ENCODE data around the gene ALDH18A1. TPM values are rescaled to one million over a fixed set of nuclear protein-coding genes. Genes with fewer than 3 reads are reported as not detected.

The ALDH18A1 gene
- total RNA-seq, 1 donor from 2014 or later, result 121 TPM

- TF ChIP-seq CTCF (IDR thresholded peaks at IDR 0.05; ENCODE audit: insufficient read depth, low read depth, low read length) (no peak), EZH2 (IDR thresholded peaks at IDR 0.05; ENCODE audit: insufficient read depth, low read length) (no peak)
- peaks cover 9% of the 10 kb centered on the region for H3K4me1 Mint-ChIP-seq (ENCODE audit: low read depth, unreplicated experiment)
- H3K9me3 Mint-ChIP-seq (ENCODE audit: unreplicated experiment), result no peaks in the 10 kb centered on the region
- Histone ChIP-seq H3K79me2 (ENCODE audit: insufficient read depth, low read length) (no peaks in the 10 kb centered on the region), H3K4me1 (ENCODE audit: insufficient read depth, low read length) (no peaks in the 10 kb centered on the region), H3K9me3 (ENCODE audit: insufficient read depth, low read depth, low read length) (no peaks in the 10 kb centered on the region), H3K27me3 (ENCODE audit: insufficient read depth, low read length) (no peaks in the 10 kb centered on the region), H2AFZ (ENCODE audit: low read depth, low read length) (no peak overlapping the region), H3K4me3 (ENCODE audit: insufficient read depth, low read depth, low read length) (no peak overlapping the region), H3K36me3 (ENCODE audit: insufficient read depth, low read length) (peaks cover 3% of the 10 kb centered on the region), H3K27ac (ENCODE audit: low read depth, low read length) (no peak overlapping the region), H3K9ac (ENCODE audit: low read length) (no peak overlapping the region), H3K4me2 (ENCODE audit: low read length) (no peak overlapping the region), H4K20me1 (ENCODE audit: insufficient read depth, low read length) (no peaks in the 10 kb centered on the region)
- peaks cover 7% of the 10 kb centered on the region for H3K36me3 Mint-ChIP-seq (ENCODE audit: low read depth, unreplicated experiment)
- no peak overlapping the region for H3K27ac Mint-ChIP-seq (ENCODE audit: unreplicated experiment)
- FAIRE-seq (no peak), DNase-seq (ENCODE audit: low read depth) (no peak)
- no peaks in the 10 kb centered on the region for H3K27me3 Mint-ChIP-seq (ENCODE audit: low read depth, unreplicated experiment)
- no peak overlapping the region for H3K4me3 Mint-ChIP-seq (ENCODE audit: unreplicated experiment)
These were observed 8.0 kb upstream of the ALDH18A1 start for GRCh38 chr10:95664543-95664942.

- no peak for FAIRE-seq
- Histone ChIP-seq H3K4me2 (ENCODE audit: low read length) (no peak overlapping the region), H3K4me1 (ENCODE audit: insufficient read depth, low read length) (no peaks in the 10 kb centered on the region), H3K9me3 (ENCODE audit: insufficient read depth, low read depth, low read length) (no peaks in the 10 kb centered on the region), H4K20me1 (ENCODE audit: insufficient read depth, low read length) (no peaks in the 10 kb centered on the region), H3K27ac (ENCODE audit: low read depth, low read length) (no peak overlapping the region), H3K9ac (ENCODE audit: low read length) (no peak overlapping the region), H3K36me3 (ENCODE audit: insufficient read depth, low read length) (no peaks in the 10 kb centered on the region), H3K4me3 (ENCODE audit: insufficient read depth, low read depth, low read length) (no peak overlapping the region), H2AFZ (ENCODE audit: low read depth, low read length) (no peak overlapping the region), H3K27me3 (ENCODE audit: insufficient read depth, low read length) (no peaks in the 10 kb centered on the region), H3K79me2 (ENCODE audit: insufficient read depth, low read length) (no peaks in the 10 kb centered on the region)
- Mint-ChIP-seq H3K27me3 (ENCODE audit: low read depth, unreplicated experiment) (no peaks in the 10 kb centered on the region), H3K4me3 (ENCODE audit: unreplicated experiment) (no peak overlapping the region), H3K27ac (ENCODE audit: unreplicated experiment) (no peak overlapping the region), H3K9me3 (ENCODE audit: unreplicated experiment) (no peaks in the 10 kb centered on the region), H3K36me3 (ENCODE audit: low read depth, unreplicated experiment) (peaks cover 3% of the 10 kb centered on the region), H3K4me1 (ENCODE audit: low read depth, unreplicated experiment) (peaks cover 9% of the 10 kb centered on the region)
- TF ChIP-seq EZH2 (IDR thresholded peaks at IDR 0.05; ENCODE audit: insufficient read depth, low read length), result no peak
- TF ChIP-seq CTCF (IDR thresholded peaks at IDR 0.05; ENCODE audit: insufficient read depth, low read depth, low read length), result no peak
- DNase-seq (ENCODE audit: low read depth), result no peak
These were observed 7.0 kb upstream of the ALDH18A1 start for GRCh38 chr10:95663496-95663895.

- peaks cover 3% of the 10 kb centered on the region for H3K4me1 ChIP-seq (ENCODE audit: insufficient read depth, low read length)
- no peak overlapping the region for H3K4me2 ChIP-seq (ENCODE audit: low read length)
- Mint-ChIP-seq H3K4me1 (ENCODE audit: low read depth, unreplicated experiment) (peaks cover 9% of the 10 kb centered on the region), H3K27me3 (ENCODE audit: low read depth, unreplicated experiment) (no peaks in the 10 kb centered on the region), H3K4me3 (ENCODE audit: unreplicated experiment) (no peak overlapping the region), H3K9me3 (ENCODE audit: unreplicated experiment) (no peaks in the 10 kb centered on the region), H3K36me3 (ENCODE audit: low read depth, unreplicated experiment) (peaks cover 3% of the 10 kb centered on the region), H3K27ac (ENCODE audit: unreplicated experiment) (no peak overlapping the region)
- H3K9me3 ChIP-seq (ENCODE audit: insufficient read depth, low read depth, low read length), result no peaks in the 10 kb centered on the region
- DNase-seq (ENCODE audit: low read depth) (no peak), FAIRE-seq (no peak)
- peaks cover 2% of the 10 kb centered on the region for H3K79me2 ChIP-seq (ENCODE audit: insufficient read depth, low read length)
- H3K27me3 ChIP-seq (ENCODE audit: insufficient read depth, low read length), result no peaks in the 10 kb centered on the region
- H3K36me3 ChIP-seq (ENCODE audit: insufficient read depth, low read length), result no peaks in the 10 kb centered on the region
- H2AFZ ChIP-seq (ENCODE audit: low read depth, low read length), result no peak overlapping the region
- no peak overlapping the region for H3K4me3 ChIP-seq (ENCODE audit: insufficient read depth, low read depth, low read length)
- no peak overlapping the region for H3K9ac ChIP-seq (ENCODE audit: low read length)
- H4K20me1 ChIP-seq (ENCODE audit: insufficient read depth, low read length), result no peaks in the 10 kb centered on the region
- H3K27ac ChIP-seq (ENCODE audit: low read depth, low read length), result no peak overlapping the region
- TF ChIP-seq EZH2 (IDR thresholded peaks at IDR 0.05; ENCODE audit: insufficient read depth, low read length) (no peak), CTCF (IDR thresholded peaks at IDR 0.05; ENCODE audit: insufficient read depth, low read depth, low read length) (no peak)
These were observed 5.3 kb upstream of the ALDH18A1 start for GRCh38 chr10:95661818-95662217.

All from astrocyte (in vitro differentiated cells and primary cell).